GM13977 (cell line): ENCODE results near the gene ZNF12.

Source experiments
- DNase-seq: peaks from one replicate; pipeline ENCODE4 v3.0.0; 2012; ENCODE audit warnings: low spot score
- CTCF ChIP-seq: IDR thresholded peaks from 2 replicates; pipeline ENCODE4 v1.5.1; 2012; ENCODE audit warnings: mild to moderate bottlenecking, control low read depth; ENCODE audit not compliant: insufficient read depth; ENCODE audit errors: extremely low read depth, missing control alignments
- in situ Hi-C: fragments of 300-500 bp; cut with MboI; formaldehyde crosslinking; loops from one replicate; pipeline ENCODE4 v1.12.0; 2022; ENCODE audit warnings: low sequenced_read_pairs, low pct_unique_long_range_greater_than_20kb, mixed read lengths, inconsistent platforms; ENCODE audit not compliant: unreplicated experiment

ZNF12 gene

GRCh38 chr7:6647080-6647479, 59.7 kb downstream of the ZNF12 start:
- DNase-seq: no peak
- no peak for TF ChIP-seq CTCF
- in situ Hi-C loops: no loop called here

- no peak for DNase-seq
- in situ Hi-C loops: no loop called here
- no peak for TF ChIP-seq CTCF
Measured at GRCh38 chr7:6646465-6646864, 60.3 kb downstream of the ZNF12 start.

- in situ Hi-C loops: no loop called here
- no peak for TF ChIP-seq CTCF
- DNase-seq: no peak
Measured at GRCh38 chr7:6644728-6645127, 62.0 kb downstream of the ZNF12 start.

- no peak for TF ChIP-seq CTCF
- in situ Hi-C loops: no loop called here
- DNase-seq: no peak
Measured at GRCh38 chr7:6643915-6644625, 62.7 kb downstream of the ZNF12 start.

- in situ Hi-C loops: no loop called here
- DNase-seq: no peak
- TF ChIP-seq CTCF: no peak
Measured at GRCh38 chr7:6642861-6643640, 63.7 kb downstream of the ZNF12 start.

- TF ChIP-seq CTCF: no peak
- DNase-seq: no peak
- in situ Hi-C loops: no loop called here
Measured at GRCh38 chr7:6642239-6642839, 64.4 kb downstream of the ZNF12 start.
